K562 (cell line): ENCODE data around the gene LIFR. TPM values are rescaled to one million over a fixed set of nuclear protein-coding genes. Genes with fewer than 3 reads are reported as not detected.

Experiments
- ATAC-seq: fragments of 200-7000 bp; cut with Tn5 transposase; 3 replicates; pipeline ENCODE4 v1.9.1; 2020; ENCODE audit warnings: moderate library complexity
- BruUV-seq: library from RNA; stranded (reverse); fragments of 400-500 nt; replicated peaks from 2 replicates; lab custom pipeline; 2021; lab: Mats Ljungman, UMichigan
- CTCF ChIA-PET: fragments of 300-600 bp; formaldehyde crosslinking; extraction: SDS; loops from one replicate; lab custom pipeline; 2021; ENCODE audit warnings: low intra/inter-chr PET ratio; lab: Yijun Ruan, JAX
- POLR2A ChIA-PET: fragments of 300-600, 350-650 bp; sonication (Branson Sonifier 250); formaldehyde crosslinking; extraction: SDS; loops from one replicate; lab custom pipeline; 2021; ENCODE audit warnings: antibody characterized with exemption, inconsistent platforms; lab: Yijun Ruan, JAX
- DNase-seq, 4 experiments: peaks; one replicate each; pipeline versions ENCODE4 v3.0.0 to v3.0.0-alpha.2; 2011 to 2018; ENCODE audit warnings: low spot score in 3 of 4, mixed read lengths in 3 of 4; ENCODE audit errors: extremely low read depth in 1 of 4
- FAIRE-seq: peaks from 2 replicates; lab custom pipeline; 2011; peaks lifted over from hg19 to GRCh38; lab: Jason Lieb, UNC
- H2AFZ ChIP-seq: 2 replicates; pipeline ENCODE4 v1.6.0; 2011; ENCODE audit warnings: low read depth, low read length, control low read depth, inconsistent platforms
- H3K27ac ChIP-seq: fragments of 200-600 bp; 3 replicates; pipeline ENCODE4 v1.8.0; 2011; ENCODE audit warnings: low read depth, mild to moderate bottlenecking, control low read depth, inconsistent platforms, low read length, moderate library complexity, mixed read lengths; ENCODE audit errors: extremely low read depth
- H3K27me3 ChIP-seq, 2 experiments: fragments of 300-600 bp in 1 of 2; 2 replicates in 1 of 2; 3 replicates in 1 of 2; pipeline versions ENCODE4 v1.6.0 to v1.8.0; 2011; ENCODE audit warnings: inconsistent platforms in 2 of 2, low read length in 2 of 2, mild to moderate bottlenecking in 1 of 2, mixed read lengths in 1 of 2, moderate library complexity in 1 of 2; ENCODE audit not compliant: control insufficient read depth in 2 of 2, insufficient read depth in 2 of 2
- H3K36me3 ChIP-seq: fragments of 300-600 bp; 3 replicates; pipeline ENCODE4 v1.8.0; 2011; ENCODE audit warnings: mild to moderate bottlenecking, low read length, inconsistent platforms; ENCODE audit not compliant: control insufficient read depth, insufficient read depth
- H3K4me1 ChIP-seq, 2 experiments: fragments of 200-600 bp in 1 of 2; replicated peaks in 1 of 2; 2 replicates in 1 of 2; 3 replicates in 1 of 2; pipeline versions ENCODE4 v1.5.1 to v1.8.0; 2011; ENCODE audit warnings: inconsistent platforms in 2 of 2, low read length in 2 of 2, mild to moderate bottlenecking in 1 of 2, mixed read lengths in 1 of 2, moderate library complexity in 1 of 2; ENCODE audit not compliant: control insufficient read depth in 2 of 2, insufficient read depth in 2 of 2
- H3K4me2 ChIP-seq: 2 replicates; pipeline ENCODE4 v1.6.1; 2011; ENCODE audit warnings: low read length, control low read depth, inconsistent platforms, mixed read lengths; ENCODE audit not compliant: insufficient read depth
- H3K4me3 ChIP-seq: fragments of 200-600 bp; sonication (generic), shearing (Covaris generic); 2 replicates; pipeline ENCODE4 v1.5.1; 2016; ENCODE audit warnings: control low read depth, inconsistent platforms
- H3K79me2 ChIP-seq: fragments of 200-600 bp; 3 replicates; pipeline ENCODE4 v1.8.0; 2011; ENCODE audit warnings: low read length, inconsistent platforms; ENCODE audit not compliant: control insufficient read depth, insufficient read depth
- H3K9ac ChIP-seq, 2 experiments: 2 replicates each; pipeline versions ENCODE4 v1.6.0 to v1.6.1; 2011; ENCODE audit warnings: low read depth in 2 of 2, low read length in 2 of 2, control low read depth in 1 of 2, inconsistent platforms in 1 of 2, mild to moderate bottlenecking in 1 of 2, mixed read lengths in 1 of 2; ENCODE audit not compliant: insufficient read depth in 1 of 2
- H3K9me1 ChIP-seq: one replicate; pipeline ENCODE4 v1.6.0; 2011; ENCODE audit warnings: inconsistent platforms, mild to moderate bottlenecking, low read length, moderate library complexity; ENCODE audit not compliant: control insufficient read depth, insufficient read depth
- H3K9me3 ChIP-seq: replicated peaks from 2 replicates; pipeline ENCODE4 v1.5.1; 2011; ENCODE audit warnings: low read depth, low read length, inconsistent platforms; ENCODE audit not compliant: control insufficient read depth, insufficient read depth
- H4K20me1 ChIP-seq: replicated peaks from 2 replicates; pipeline ENCODE4 v1.6.1; 2011; ENCODE audit warnings: low read length, inconsistent platforms, mixed read lengths; ENCODE audit not compliant: control insufficient read depth, insufficient read depth
- CEBPB ChIP-seq: fragments of 450-650 bp; IDR thresholded peaks from 2 replicates; pipeline ENCODE4 v1.6.1; 2016; ENCODE audit warnings: missing genetic modification characterization, missing compliant biosample characterization
- CEBPG ChIP-seq, 3 experiments: fragments of 200-800 bp in 1 of 3; sonication (Bioruptor generic) in 1 of 3; sonication (generic) in 1 of 3; formaldehyde crosslinking in 1 of 3; IDR thresholded peaks in 2 of 3; conservative IDR thresholded peaks in 1 of 3; 2 replicates each; pipeline versions ENCODE4 v1.6.1 to v1.8.0; 2016 to 2022; ENCODE audit warnings: missing compliant biosample characterization in 2 of 3, missing genetic modification characterization in 2 of 3, mild to moderate bottlenecking in 1 of 3, missing genetic modification reagents in 1 of 3
- EGR1 ChIP-seq: fragments of 450-650 bp; conservative IDR thresholded peaks from 2 replicates; pipeline ENCODE4 v1.6.1; 2017; ENCODE audit warnings: mild to moderate bottlenecking
- ETV5 ChIP-seq: sonication (generic); formaldehyde crosslinking; IDR thresholded peaks from 2 replicates; pipeline ENCODE4 v1.4.0; 2020; ENCODE audit warnings: low read depth, mild to moderate bottlenecking, missing genetic modification reagents
- ZFP36 ChIP-seq: fragments of 150-350 bp; IDR thresholded peaks from 2 replicates; pipeline ENCODE4 v1.6.1; 2018; ENCODE audit warnings: low read length, low read depth; ENCODE audit not compliant: partially characterized antibody
- ZNF695 ChIP-seq: fragments of 450-650 bp; formaldehyde crosslinking; IDR thresholded peaks from 2 replicates; pipeline ENCODE4 v1.4.0; 2020; ENCODE audit warnings: mild to moderate bottlenecking, moderate library complexity
- WGBS: fragments of 100-300 bp; shearing (Covaris generic); methylation state at CpG from one replicate; pipeline ENCODE4 v1.1.6; 2016; ENCODE audit warnings: low coverage, mixed read lengths; ENCODE audit not compliant: insufficient coverage; ENCODE audit errors: missing lambda C conversion rate; 5-methylcytosine and 5-hydroxymethylcytosine counted together
- in situ Hi-C: fragments of 300-500 bp; cut with MboI; formaldehyde crosslinking; loops from 4 replicates; pipeline ENCODE4 v1.15.0; 2018; ENCODE audit warnings: inconsistent platforms, mixed read lengths
- intact Hi-C: fragments of 100-400 bp; cut with micrococcal nuclease; formaldehyde crosslinking; loops from 2 replicates; pipeline ENCODE4 v1.14.2; 2022
- polyA plus RNA-seq, 8 experiments: library from polyadenylated mRNA; depleted of rRNA in 4 of 8; stranded (reverse) in 5 of 8; unstranded in 3 of 8; fragments of >200 nt; fragmentation: Nextera tagmentation in 2 of 8; fragmentation: Illumina TruSeq in 1 of 8; extraction: Ambion mirVana in 2 of 8; extraction: Trizol in 1 of 8; gene quantifications; 2 replicates each; pipeline versions ENCODE4 v1.2.1 to v1.2.3, GENCODE V29; 2011 to 2014; ENCODE audit warnings: inconsistent platforms in 1 of 8, missing spikeins in 1 of 8
- total RNA-seq, 7 experiments: library from RNA; depleted of rRNA in 6 of 7; stranded (reverse); fragments of >200 nt in 6 of 7; fragmentation: Illumina TruSeq in 2 of 7; extraction: Trizol in 2 of 7; gene quantifications; 2 replicates each; pipeline versions ENCODE4 v1.2.1 to v1.2.3, GENCODE V29; 2011 to 2021; ENCODE audit warnings: low replicate concordance in 1 of 7
- TF ChIP-seq, protein P1 (sequence below): fragments of 450-650 bp; IDR thresholded peaks from 2 replicates; pipeline ENCODE4 v1.6.1; 2017; ENCODE audit warnings: mild to moderate bottlenecking, moderate library complexity

The LIFR gene
- total and polyA plus RNA-seq, 9 of the 15 experiments (the other 6 are each of a cell fraction or from before 2014, with no cell fraction given) = 0.43 to 5.7 (median 3.3) TPM

DNA sequence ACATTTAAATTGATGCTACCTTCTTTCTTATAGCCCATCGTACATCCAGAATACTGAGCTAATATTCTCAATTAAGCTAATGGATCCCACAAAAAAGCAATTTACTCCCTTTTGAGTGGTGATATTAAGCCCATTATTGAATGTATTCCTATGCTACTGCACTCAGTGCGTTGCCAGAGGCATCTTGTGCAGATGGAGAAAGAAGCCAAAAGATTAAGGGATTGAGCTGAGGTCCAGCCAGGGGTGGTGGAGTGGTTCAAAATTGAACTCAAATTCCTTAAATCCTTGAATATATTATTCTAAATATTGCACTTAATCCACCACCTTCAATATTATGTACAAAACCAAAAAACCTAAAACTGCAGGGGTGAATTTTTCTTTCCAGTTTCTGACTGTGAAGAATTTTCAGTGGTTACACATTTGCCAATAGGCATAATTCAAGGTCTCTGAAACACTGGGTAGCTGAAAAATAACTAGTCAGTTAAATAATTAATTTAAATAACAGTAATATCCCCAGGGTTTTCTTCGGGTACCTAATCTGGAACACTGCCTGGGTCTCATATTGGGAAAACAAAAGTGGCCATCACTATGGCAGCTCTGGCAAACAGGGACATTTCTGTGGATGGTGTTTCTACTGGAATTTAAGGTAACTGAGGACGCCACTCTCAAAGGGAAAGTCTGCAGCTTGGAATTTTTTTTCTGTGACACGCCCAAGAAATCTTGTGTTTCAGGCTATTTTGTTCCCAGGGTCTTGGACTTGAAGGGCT is 6.2 kb upstream of the LIFR start (continued):
- TF ChIP-seq, protein P1, sequence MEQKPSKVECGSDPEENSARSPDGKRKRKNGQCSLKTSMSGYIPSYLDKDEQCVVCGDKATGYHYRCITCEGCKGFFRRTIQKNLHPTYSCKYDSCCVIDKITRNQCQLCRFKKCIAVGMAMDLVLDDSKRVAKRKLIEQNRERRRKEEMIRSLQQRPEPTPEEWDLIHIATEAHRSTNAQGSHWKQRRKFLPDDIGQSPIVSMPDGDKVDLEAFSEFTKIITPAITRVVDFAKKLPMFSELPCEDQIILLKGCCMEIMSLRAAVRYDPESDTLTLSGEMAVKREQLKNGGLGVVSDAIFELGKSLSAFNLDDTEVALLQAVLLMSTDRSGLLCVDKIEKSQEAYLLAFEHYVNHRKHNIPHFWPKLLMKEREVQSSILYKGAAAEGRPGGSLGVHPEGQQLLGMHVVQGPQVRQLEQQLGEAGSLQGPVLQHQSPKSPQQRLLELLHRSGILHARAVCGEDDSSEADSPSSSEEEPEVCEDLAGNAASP = no peak
- TF ChIP-seq ZFP36 (no peak), ETV5 (CRISPR knock-in tag) (no peak)

DNA sequence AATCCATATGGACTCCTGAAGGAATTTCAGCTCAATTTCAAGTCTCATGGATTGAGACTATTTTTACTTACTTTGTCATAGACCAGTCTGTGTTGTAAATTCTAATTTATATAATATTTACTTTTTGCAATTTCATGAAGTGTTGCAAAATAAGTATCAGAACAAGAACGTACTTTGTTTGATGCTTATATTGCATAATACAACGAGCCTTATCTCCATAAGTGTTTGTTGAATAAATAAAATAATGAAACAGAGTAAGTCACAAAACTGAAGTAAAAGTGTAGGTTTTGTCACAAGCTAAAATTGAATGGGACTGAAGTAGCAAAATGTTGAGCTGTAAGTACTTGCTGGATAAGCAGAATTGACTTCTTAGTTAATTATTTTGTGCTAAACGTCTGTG is 3.0 kb upstream of the LIFR start:
- TF ChIP-seq EGR1 (no peak), CEBPB (tag) (peak; percentile 56), ZNF695 (CRISPR knock-in tag) (no peak), CEBPG (CRISPR knock-in tag; IDR thresholded peaks at IDR 0.05) (no peak), CEBPG (tag; conservative IDR thresholded peaks at IDR 0.05 in 1 of 2, IDR thresholded peaks at IDR 0.05 in 1 of 2) (peak; percentile 50 to 74; a peak in 3 of 4 replicates)
- Histone ChIP-seq H3K36me3 (no peaks in the 10 kb centered on the region), H3K27ac (no peak overlapping the region), H3K4me1 (peaks cover 3 to 14% of the 10 kb centered on the region in 2 experiments; a peak in 3 of 5 replicates), H4K20me1 (no peaks in the 10 kb centered on the region), H3K9me3 (no peaks in the 10 kb centered on the region), H2AFZ (no peak overlapping the region), H3K4me2 (no peak overlapping the region), H3K9ac (no peak overlapping the region), H3K79me2 (no peaks in the 10 kb centered on the region), H3K4me3 (no peak overlapping the region), H3K27me3 (peaks cover 9 to 10% of the 10 kb centered on the region in 2 experiments; a peak in 3 of 5 replicates), H3K9me1 (no peaks in the 10 kb centered on the region)
- FAIRE-seq = no peak
- WGBS = 7% methylated on average over 3 of the region's 3 CpGs
- ChIA-PET POLR2A (no interaction called here), CTCF (no interaction called here)
- no peak for DNase-seq
- in situ Hi-C loops = no loop called here
- ATAC-seq = no peak
- intact Hi-C loops = no loop called here
- BruUV-seq = no TSS peak
